GM18507 (cell line): ENCODE data around the gene TRDN.
"Not testable (repeated sequence)": the region's sequence is repeated elsewhere in the genome, so short reads cannot be mapped to it uniquely, and the experiment has no call there.

Experiments used
- DNase-seq: peaks from one replicate; pipeline ENCODE4 v3.0.0; 2011; ENCODE audit warnings: low read depth; ENCODE audit not compliant: insufficient read length; ENCODE audit errors: extremely low spot score
- FAIRE-seq: peaks from 2 replicates; lab custom pipeline; 2011; peaks lifted over from hg19 to GRCh38; lab: Jason Lieb, UNC

TRDN gene

GRCh38 chr6:123636282-123636681, 468 bp downstream of the TRDN start:
- DNase-seq (no peak), FAIRE-seq (no peak)

GRCh38 chr6:123635567-123635966, 1.2 kb downstream of the TRDN start:
- no peak for DNase-seq
- FAIRE-seq, result no peak

GRCh38 chr6:123635144-123635543, 1.6 kb downstream of the TRDN start:
- DNase-seq, result no peak
- no peak for FAIRE-seq

GRCh38 chr6:123632641-123633040, 4.1 kb downstream of the TRDN start:
- FAIRE-seq (no peak), DNase-seq (no peak)

- FAIRE-seq (no peak), DNase-seq (no peak)
Measured at GRCh38 chr6:123629258-123629941, 7.3 kb downstream of the TRDN start.

GRCh38 chr6:123625696-123626095, 11.1 kb downstream of the TRDN start:
- FAIRE-seq, result no peak

GRCh38 chr6:123622780-123623179, 14.0 kb downstream of the TRDN start:
- DNase-seq (no peak), FAIRE-seq (no peak)

More at GRCh38 chr6:123625696-123626095, 11.1 kb downstream of the TRDN start:
- DNase-seq, result no peak

- no peak for FAIRE-seq
- DNase-seq, result no peak
Measured at GRCh38 chr6:123619156-123619555, 17.6 kb downstream of the TRDN start.

- FAIRE-seq, result no peak
- DNase-seq, result no peak
Measured at GRCh38 chr6:123616942-123617341, 19.8 kb downstream of the TRDN start.

- no peak for DNase-seq
- FAIRE-seq, result no peak
Measured at GRCh38 chr6:123616016-123616415, 20.7 kb downstream of the TRDN start.

GRCh38 chr6:123610779-123611178, 26.0 kb downstream of the TRDN start:
- no peak for DNase-seq
- FAIRE-seq, result no peak

GRCh38 chr6:123604067-123604466, 32.7 kb downstream of the TRDN start:
- DNase-seq (no peak), FAIRE-seq (no peak)

- FAIRE-seq (no peak), DNase-seq (no peak)
Measured at GRCh38 chr6:123598011-123598410, 38.7 kb downstream of the TRDN start.

- no peak for FAIRE-seq
- no peak for DNase-seq
Measured at GRCh38 chr6:123594776-123595175, 42.0 kb downstream of the TRDN start.

GRCh38 chr6:123592426-123592825, 44.3 kb downstream of the TRDN start:
- DNase-seq (no peak), FAIRE-seq (no peak)

GRCh38 chr6:123589973-123590372, 46.8 kb downstream of the TRDN start:
- DNase-seq, result no peak
- FAIRE-seq, result no peak

- DNase-seq, result no peak
Measured at GRCh38 chr6:123589317-123589716, 47.4 kb downstream of the TRDN start.

GRCh38 chr6:123588546-123588895, 48.2 kb downstream of the TRDN start:
- FAIRE-seq (no peak), DNase-seq (no peak)

More at GRCh38 chr6:123589317-123589716, 47.4 kb downstream of the TRDN start:
- FAIRE-seq, result no peak

GRCh38 chr6:123587838-123588545, 48.8 kb downstream of the TRDN start:
- DNase-seq, result no peak
- no peak for FAIRE-seq

- DNase-seq, result not testable (repeated sequence)
Measured at GRCh38 chr6:123587407-123587806, 49.3 kb downstream of the TRDN start.

GRCh38 chr6:123580331-123580730, 56.4 kb downstream of the TRDN start:
- no peak for DNase-seq
- no peak for FAIRE-seq

More at GRCh38 chr6:123587407-123587806, 49.3 kb downstream of the TRDN start:
- FAIRE-seq, result not testable (repeated sequence)
